SK-N-MC (cell line): ENCODE data around the gene RELL1.

Experiments
- EZH2 ChIP-seq: fragments of 200-600 bp; sonication (generic); IDR thresholded peaks from one replicate; pipeline ENCODE4 v1.6.1; 2017; ENCODE audit warnings: antibody characterized with exemption
- FOXP2 ChIP-seq: optimal IDR thresholded peaks from 2 replicates; pipeline ENCODE3; 2011; ENCODE audit warnings: mild to moderate bottlenecking, moderate library complexity; ENCODE audit not compliant: insufficient read depth; ENCODE audit errors: extremely low read length, control extremely low read depth
- POLR2AphosphoS5 ChIP-seq: IDR thresholded peaks from 2 replicates; pipeline ENCODE4 v1.6.1; 2012; ENCODE audit warnings: mild to moderate bottlenecking, low read depth, low read length, borderline replicate concordance

- TF ChIP-seq EZH2, result no peak
- TF ChIP-seq FOXP2, result no peak
- TF ChIP-seq POLR2AphosphoS5, result no peak
Measured at GRCh38 chr4:37675587-37676290, 10.4 kb downstream of the RELL1 start.
